Astrocyte of the cerebellum (primary cell): ENCODE data around the gene ABCA4.

Source experiments
- DNase-seq: peaks from one replicate; pipeline ENCODE4 v3.0.0-alpha.2; 2011; ENCODE audit warnings: low read depth
- H3K4me3 ChIP-seq: 2 replicates; pipeline ENCODE4 v1.5.1; 2011; ENCODE audit warnings: mild to moderate bottlenecking, low read depth, low read length, moderate library complexity
- in situ Hi-C: cut with HindIII; loops from 2 replicates; pipeline ENCODE4 v1.10.0; 2017; ENCODE audit warnings: low sequenced_read_pairs
- TF ChIP-seq, protein P1 (sequence below): IDR thresholded peaks from 2 replicates; pipeline ENCODE4 v1.5.1; 2012; ENCODE audit warnings: low read length, low read depth, moderate library complexity, mild to moderate bottlenecking; ENCODE audit errors: missing control alignments

Gene ABCA4

DNA sequence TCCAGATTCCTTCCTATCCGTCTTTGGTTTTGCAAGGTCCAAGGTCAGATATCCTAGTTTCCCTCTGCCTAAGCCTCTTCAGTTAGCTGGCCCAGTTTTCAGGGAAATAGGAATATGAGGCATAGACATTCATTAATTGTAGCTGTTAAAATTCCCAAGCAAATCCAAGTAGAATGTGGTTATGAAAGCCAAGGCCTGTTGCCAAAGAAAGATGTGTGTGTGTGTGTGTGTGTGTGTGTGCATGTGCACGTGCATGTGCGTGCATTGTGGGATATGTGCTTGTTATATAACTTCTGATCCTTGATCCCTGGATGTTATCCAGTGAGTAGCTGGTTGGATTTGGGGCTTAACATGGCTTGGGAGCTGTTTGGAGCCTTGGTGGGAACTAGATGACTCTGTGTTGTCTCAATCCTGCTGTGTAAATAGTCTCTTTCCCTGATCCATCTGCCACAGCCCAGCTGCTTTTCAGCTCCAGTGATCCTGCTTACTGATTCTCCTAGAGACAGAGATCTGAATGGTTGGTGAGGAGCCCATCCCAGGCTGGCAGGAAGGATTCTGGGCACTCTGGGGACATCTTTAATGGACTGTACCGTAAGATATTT is 141.1 kb downstream of the ABCA4 start:
- in situ Hi-C loops = loop anchor here (5.0 kb wide), 2 partner anchors 42 to 63 kb away; no protein-coding TSS in a partner anchor
- no peak overlapping the region for H3K4me3 ChIP-seq
- TF ChIP-seq, protein P1, sequence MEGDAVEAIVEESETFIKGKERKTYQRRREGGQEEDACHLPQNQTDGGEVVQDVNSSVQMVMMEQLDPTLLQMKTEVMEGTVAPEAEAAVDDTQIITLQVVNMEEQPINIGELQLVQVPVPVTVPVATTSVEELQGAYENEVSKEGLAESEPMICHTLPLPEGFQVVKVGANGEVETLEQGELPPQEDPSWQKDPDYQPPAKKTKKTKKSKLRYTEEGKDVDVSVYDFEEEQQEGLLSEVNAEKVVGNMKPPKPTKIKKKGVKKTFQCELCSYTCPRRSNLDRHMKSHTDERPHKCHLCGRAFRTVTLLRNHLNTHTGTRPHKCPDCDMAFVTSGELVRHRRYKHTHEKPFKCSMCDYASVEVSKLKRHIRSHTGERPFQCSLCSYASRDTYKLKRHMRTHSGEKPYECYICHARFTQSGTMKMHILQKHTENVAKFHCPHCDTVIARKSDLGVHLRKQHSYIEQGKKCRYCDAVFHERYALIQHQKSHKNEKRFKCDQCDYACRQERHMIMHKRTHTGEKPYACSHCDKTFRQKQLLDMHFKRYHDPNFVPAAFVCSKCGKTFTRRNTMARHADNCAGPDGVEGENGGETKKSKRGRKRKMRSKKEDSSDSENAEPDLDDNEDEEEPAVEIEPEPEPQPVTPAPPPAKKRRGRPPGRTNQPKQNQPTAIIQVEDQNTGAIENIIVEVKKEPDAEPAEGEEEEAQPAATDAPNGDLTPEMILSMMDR = no peak
- no peak for DNase-seq

- in situ Hi-C loops = loop anchor here (5.0 kb wide), 2 partner anchors 43 to 62 kb away; no protein-coding TSS in a partner anchor
- TF ChIP-seq, protein P1 = no peak
- H3K4me3 ChIP-seq = no peak overlapping the region
- DNase-seq = no peak
Measured at GRCh38 chr1:93979040-93979717, 141.8 kb downstream of the ABCA4 start.

GRCh38 chr1:93977598-93977945 is 143.4 kb downstream of the ABCA4 start:
- H3K4me3 ChIP-seq = no peak overlapping the region
- no peak for DNase-seq
- in situ Hi-C loops = loop anchor here (5.0 kb wide), 2 partner anchors 45 to 60 kb away; no protein-coding TSS in a partner anchor
- TF ChIP-seq, protein P1 = no peak

GRCh38 chr1:93976711-93977597 is 144.0 kb downstream of the ABCA4 start:
- H3K4me3 ChIP-seq = no peak overlapping the region
- in situ Hi-C loops = loop anchor here (5.0 kb wide), 2 partner anchors 45 to 60 kb away; no protein-coding TSS in a partner anchor
- TF ChIP-seq, protein P1 = no peak
- DNase-seq = no peak

GRCh38 chr1:93976291-93976690 is 144.7 kb downstream of the ABCA4 start:
- no peak for DNase-seq
- TF ChIP-seq, protein P1 = no peak
- no peak overlapping the region for H3K4me3 ChIP-seq
- in situ Hi-C loops = loop anchor here (5.0 kb wide), 2 partner anchors 46 to 59 kb away; no protein-coding TSS in a partner anchor

GRCh38 chr1:93972341-93972740 is 148.6 kb downstream of the ABCA4 start:
- in situ Hi-C loops = no loop called here
- H3K4me3 ChIP-seq = no peak overlapping the region
- no peak for DNase-seq
- TF ChIP-seq, protein P1 = no peak
